RKO (cell line): ENCODE data around the gene LLGL1.

ENCODE experiments used
- DNase-seq: peaks from one replicate; pipeline ENCODE4 v3.0.0-alpha.2; 2016; ENCODE audit warnings: low spot score

The LLGL1 gene

GRCh38 chr17:18225121-18225641 is at the start of gene LLGL1:
LLGL1 (plus strand) TSS chr17:18225635; CDS start chr17:18225683, 48 bp downstream.
- DNase-seq = peak; percentile 95

DNA sequence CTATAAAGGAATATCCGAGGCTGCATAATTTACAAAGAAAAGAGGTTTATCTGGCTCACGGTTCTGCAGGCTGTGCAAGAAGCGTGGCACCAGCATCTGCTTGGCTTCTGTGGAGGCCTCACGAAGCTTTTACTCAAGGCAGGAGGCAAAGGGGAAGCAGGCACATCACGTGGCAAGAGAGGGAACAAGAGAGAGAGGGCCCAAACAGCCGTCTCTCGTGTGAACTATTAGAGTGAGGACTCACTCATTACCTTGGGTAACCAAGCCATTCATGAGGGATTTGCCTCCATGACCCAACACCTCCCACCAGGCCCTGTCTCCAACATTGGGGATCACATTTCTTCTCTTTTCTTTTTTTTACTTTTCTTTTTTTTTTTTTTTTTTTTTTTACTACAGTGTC is 49.3 kb upstream of the LLGL1 start:
- no peak for DNase-seq

- no peak for DNase-seq
Measured at GRCh38 chr17:18177133-18177532, 48.3 kb upstream of the LLGL1 start.

GRCh38 chr17:18177722-18178121 is 47.7 kb upstream of the LLGL1 start:
- DNase-seq = no peak

- no peak for DNase-seq
Measured at GRCh38 chr17:18179196-18179595, 46.2 kb upstream of the LLGL1 start.

GRCh38 chr17:18179804-18180203 is 45.6 kb upstream of the LLGL1 start:
- no peak for DNase-seq

GRCh38 chr17:18181358-18181757 is 44.1 kb upstream of the LLGL1 start:
- no peak for DNase-seq

DNA sequence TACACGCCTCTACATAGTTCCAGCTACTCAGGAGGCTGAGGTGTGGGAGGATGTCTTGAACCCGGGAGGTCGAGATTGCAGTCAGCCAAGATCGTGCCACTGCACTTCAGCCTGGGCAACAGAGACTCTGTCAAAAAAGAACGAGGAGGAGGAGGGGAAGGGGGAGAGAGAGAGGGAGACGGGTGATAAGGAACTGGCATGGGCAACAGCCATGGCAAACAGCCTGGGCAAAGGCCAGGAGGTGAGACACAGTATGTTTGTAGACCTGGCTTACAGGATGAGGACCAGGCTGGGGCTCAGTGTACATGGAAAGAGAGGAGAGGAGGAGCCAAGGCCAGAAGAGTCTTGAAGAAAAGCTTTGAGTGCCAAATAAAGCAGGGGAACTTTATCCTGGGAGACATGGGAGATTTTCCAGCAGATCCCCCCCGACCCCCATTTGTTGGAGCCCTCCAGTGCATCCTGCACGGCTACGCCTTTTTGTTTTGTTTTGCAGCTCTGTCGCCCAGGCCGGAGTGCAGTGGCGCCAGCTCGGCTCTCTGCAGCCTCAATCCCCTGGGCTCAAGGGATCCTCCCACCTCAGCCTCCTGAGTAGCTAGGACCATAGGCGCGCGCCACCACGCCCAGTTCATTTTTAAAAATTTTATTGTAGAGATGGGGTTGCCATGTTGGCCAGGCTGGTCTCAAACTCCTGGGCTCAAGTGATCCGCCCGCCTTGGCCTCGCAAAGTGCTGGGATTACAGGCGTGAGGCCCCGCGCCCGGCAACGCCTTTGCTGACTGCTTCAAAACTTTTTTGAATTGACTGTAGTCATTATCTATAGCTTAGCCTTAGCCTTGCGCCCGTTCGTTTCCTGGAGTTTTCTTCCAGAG is 43.1 kb upstream of the LLGL1 start:
- peak; percentile 32 for DNase-seq

DNA sequence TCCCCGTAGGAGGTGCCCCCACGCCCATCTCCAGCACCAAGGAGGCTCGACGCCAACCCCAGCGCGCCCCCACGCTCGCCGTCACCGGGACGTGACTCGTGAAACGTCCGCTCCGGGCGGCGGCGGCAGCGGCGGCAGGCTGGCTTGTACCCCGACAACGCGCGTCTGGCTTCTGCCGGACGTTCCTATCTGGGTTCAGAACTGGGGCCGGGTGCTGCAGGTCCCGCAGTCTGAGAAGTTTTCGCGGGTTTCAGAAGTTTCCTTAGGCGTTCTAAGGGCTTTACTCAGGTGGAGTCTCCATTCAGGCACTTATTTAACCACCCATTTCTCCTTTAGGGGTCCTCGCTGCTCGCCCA is 42.5 kb upstream of the LLGL1 start:
- peak; percentile 82 for DNase-seq

GRCh38 chr17:18183334-18184142 is 41.9 kb upstream of the LLGL1 start, which contains the start of gene ALKBH5:
ALKBH5 (plus strand) TSS chr17:18183828; CDS start chr17:18184244, 416 bp downstream.
- DNase-seq = peak; percentile 99

DNA sequence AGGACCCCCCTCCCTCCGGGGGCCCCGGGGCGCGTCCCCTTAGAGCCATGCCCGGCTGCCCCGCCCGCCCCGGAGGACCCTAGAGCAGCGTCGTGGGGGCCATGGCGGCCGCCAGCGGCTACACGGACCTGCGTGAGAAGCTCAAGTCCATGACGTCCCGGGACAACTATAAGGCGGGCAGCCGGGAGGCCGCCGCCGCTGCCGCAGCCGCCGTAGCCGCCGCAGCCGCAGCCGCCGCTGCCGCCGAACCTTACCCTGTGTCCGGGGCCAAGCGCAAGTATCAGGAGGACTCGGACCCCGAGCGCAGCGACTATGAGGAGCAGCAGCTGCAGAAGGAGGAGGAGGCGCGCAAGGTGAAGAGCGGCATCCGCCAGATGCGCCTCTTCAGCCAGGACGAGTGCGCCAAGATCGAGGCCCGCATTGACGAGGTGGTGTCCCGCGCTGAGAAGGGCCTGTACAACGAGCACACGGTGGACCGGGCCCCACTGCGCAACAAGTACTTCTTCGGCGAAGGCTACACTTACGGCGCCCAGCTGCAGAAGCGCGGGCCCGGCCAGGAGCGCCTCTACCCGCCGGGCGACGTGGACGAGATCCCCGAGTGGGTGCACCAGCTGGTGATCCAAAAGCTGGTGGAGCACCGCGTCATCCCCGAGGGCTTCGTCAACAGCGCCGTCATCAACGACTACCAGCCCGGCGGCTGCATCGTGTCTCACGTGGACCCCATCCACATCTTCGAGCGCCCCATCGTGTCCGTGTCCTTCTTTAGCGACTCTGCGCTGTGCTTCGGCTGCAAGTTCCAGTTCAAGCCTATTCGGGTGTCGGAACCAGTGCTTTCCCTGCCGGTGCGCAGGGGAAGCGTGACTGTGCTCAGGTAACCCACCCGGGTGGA is 41.0 kb upstream of the LLGL1 start:
- DNase-seq = peak; percentile 61

- peak; percentile 43 for DNase-seq
Measured at GRCh38 chr17:18185391-18185790, 40.0 kb upstream of the LLGL1 start.

DNA sequence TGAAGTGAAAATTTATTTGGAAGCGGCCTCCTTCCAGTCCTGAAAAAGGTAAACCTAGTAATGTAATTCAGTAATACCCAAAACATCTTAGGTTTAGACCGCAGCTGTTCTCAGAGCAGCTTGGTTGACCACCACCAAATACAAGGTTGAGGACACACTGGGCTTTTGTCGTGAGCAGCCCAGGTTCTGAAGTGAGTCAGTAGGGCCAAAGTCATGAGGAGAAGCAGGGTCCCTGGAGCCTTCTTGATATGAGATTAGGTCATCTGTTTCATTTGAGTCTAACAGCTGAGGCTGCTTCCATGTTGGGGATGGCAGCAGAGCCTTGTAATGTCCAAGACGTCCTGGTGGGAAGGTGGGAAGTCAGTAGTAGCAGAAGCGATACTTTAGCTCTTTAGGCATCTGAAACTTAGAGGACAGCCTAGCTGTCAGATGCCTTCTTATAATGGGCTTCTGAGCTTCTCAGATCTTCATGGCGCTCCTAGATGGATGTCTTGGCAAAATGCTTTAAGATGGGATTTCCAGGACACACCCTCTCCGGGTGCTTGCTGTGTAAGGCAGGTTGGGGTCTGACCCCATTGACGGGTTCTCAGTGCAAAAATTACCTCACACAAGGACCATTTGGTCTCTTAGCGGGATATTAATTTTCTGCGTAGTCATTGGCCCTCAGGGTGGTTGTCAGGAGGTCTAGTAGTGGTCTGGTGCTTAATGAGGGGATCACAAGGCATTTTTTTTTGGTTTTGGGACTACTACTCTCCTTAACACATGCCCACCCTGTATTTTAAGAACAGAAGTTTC is 39.4 kb upstream of the LLGL1 start:
- peak; percentile 63 for DNase-seq

- peak; percentile 10 for DNase-seq
Measured at GRCh38 chr17:18186627-18186982, 38.8 kb upstream of the LLGL1 start.

- DNase-seq = no peak
Measured at GRCh38 chr17:18187226-18187625, 38.2 kb upstream of the LLGL1 start.

DNA sequence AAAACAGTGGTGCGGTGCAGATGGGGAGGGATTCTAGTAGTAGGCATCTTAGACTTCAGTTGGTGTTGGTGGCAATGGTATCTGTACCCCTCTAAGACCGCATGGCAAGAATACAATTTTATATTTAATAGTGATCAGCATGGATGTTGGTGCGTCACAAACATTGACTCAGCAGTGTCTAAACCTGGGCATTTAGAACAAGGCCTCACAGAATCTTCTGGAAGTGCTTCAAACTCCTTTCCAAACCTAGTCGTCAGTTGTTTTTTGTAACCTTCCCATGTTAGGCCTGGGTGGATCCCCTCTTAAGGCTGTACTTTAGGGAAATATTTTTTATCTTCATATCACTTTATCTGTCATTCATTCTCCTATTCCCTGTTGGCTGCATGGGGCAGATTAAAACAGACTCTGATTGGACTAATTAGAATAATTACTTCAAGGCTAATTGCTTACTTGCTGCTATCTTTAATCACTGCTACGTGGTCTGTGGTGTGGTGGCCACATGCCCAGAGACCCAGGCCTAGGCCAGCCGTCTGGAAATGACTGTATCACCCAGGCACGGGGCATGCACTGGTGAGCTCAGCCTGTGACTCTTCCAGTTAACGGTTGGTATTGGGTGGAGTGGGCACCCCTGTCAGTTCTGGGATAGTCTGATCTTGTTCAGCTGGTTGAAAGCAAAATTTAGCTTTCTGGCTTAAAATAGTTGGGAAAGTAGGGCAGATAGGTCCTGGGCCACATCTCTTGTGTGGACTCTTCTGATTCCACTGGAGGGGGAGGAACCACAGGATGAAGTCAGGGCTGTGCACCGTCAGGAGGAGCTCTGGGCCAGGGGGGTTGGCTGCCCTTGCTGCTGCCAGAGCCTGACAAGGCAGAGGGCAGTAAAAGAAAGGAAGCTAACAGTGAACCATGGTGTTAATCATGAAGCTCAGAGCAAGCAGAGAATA is 37.3 kb upstream of the LLGL1 start:
- peak; percentile 74 for DNase-seq

- DNase-seq = no peak
Measured at GRCh38 chr17:18190628-18191235, 34.7 kb upstream of the LLGL1 start.

DNA sequence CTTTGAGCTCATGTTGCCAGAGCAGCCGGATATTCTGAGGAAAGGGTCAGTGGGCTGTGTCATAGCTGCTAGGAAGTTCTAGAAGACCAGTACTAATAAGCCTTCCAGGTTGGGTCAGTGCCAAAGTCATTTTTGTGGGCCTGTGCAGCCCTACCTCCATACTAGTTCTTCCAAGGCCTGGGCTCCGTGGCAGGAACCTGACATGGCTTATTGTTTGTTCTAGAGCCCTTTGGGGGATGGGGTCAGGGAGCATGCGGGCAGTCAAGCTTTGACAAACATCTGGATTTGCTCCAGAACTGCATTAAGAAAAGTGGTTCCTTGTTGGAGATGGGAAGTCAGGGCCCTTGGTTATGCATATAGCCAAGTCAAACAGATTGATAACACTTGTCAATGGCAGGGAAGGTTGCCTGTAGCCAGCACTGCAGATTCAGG is 34.2 kb upstream of the LLGL1 start:
- no peak for DNase-seq

- peak; percentile 23 for DNase-seq
Measured at GRCh38 chr17:18191967-18192366, 33.5 kb upstream of the LLGL1 start.
